Skin of body (tissue), 2 donors: Measurements from ENCODE around the gene USP15. TPM values are rescaled to one million over a fixed set of nuclear protein-coding genes. Genes with fewer than 3 reads are reported as not detected.
"Not testable (repeated sequence)": the region's sequence is repeated elsewhere in the genome, so short reads cannot be mapped to it uniquely, and the experiment has no call there.

ENCODE experiments used
- DNase-seq: peaks from one replicate; lab custom pipeline; 2025; lab: John Stamatoyannopoulos, UW
- total RNA-seq: library from RNA; depleted of rRNA; stranded (reverse); fragments of >200 nt; gene quantifications from one replicate; pipeline ENCODE4 v1.2.3, GENCODE V29; 2014

Gene USP15
- total RNA-seq, 1 donor from 2014 or later: 96.3 TPM

- DNase-seq: not testable (repeated sequence)
Measured at GRCh38 chr12:62368430-62369223, 108.4 kb downstream of the USP15 start.

GRCh38 chr12:62370189-62370588, 110.0 kb downstream of the USP15 start:
- no peak for DNase-seq

- no peak for DNase-seq
Measured at GRCh38 chr12:62371661-62372060, 111.5 kb downstream of the USP15 start.

- DNase-seq: no peak
Measured at GRCh38 chr12:62372134-62372533, 111.9 kb downstream of the USP15 start.

- DNase-seq: no peak
Measured at GRCh38 chr12:62372825-62373224, 112.6 kb downstream of the USP15 start.

GRCh38 chr12:62375603-62376002, 115.4 kb downstream of the USP15 start:
- DNase-seq: no peak

- DNase-seq: peak; percentile 76
Measured at GRCh38 chr12:62379026-62379722, 119.0 kb downstream of the USP15 start.

GRCh38 chr12:62379723-62380045, 119.5 kb downstream of the USP15 start:
- no peak for DNase-seq

GRCh38 chr12:62382526-62382925, 122.3 kb downstream of the USP15 start:
- DNase-seq: no peak

- DNase-seq: no peak
Measured at GRCh38 chr12:62396750-62397149, 136.5 kb downstream of the USP15 start.

GRCh38 chr12:62400135-62400534, 139.9 kb downstream of the USP15 start:
- DNase-seq: no peak

GRCh38 chr12:62401631-62402030, 141.4 kb downstream of the USP15 start:
- DNase-seq: no peak

- DNase-seq: no peak
Measured at GRCh38 chr12:62403031-62403430, 142.8 kb downstream of the USP15 start.

GRCh38 chr12:62407587-62407986, 147.4 kb downstream of the USP15 start:
- DNase-seq: no peak

- DNase-seq: no peak
Measured at GRCh38 chr12:62409068-62409467, 148.9 kb downstream of the USP15 start.

- no peak for DNase-seq
Measured at GRCh38 chr12:62414180-62414579, 154.0 kb downstream of the USP15 start.

GRCh38 chr12:62426089-62426488, 165.9 kb downstream of the USP15 start:
- DNase-seq: no peak

GRCh38 chr12:62429457-62429856, 169.3 kb downstream of the USP15 start:
- DNase-seq: no peak

- DNase-seq: no peak
Measured at GRCh38 chr12:62434494-62435302, 174.5 kb downstream of the USP15 start.

GRCh38 chr12:62435303-62436163, 175.3 kb downstream of the USP15 start:
- DNase-seq: no peak

- DNase-seq: no peak
Measured at GRCh38 chr12:62436164-62436503, 175.9 kb downstream of the USP15 start.
